GM19397 (cell line): ENCODE results near the gene ABHD13.

Experiments used
- ATAC-seq: cut with Tn5 transposase; IDR thresholded peaks from one replicate; pipeline ENCODE4 v1.9.1; 2021; ENCODE audit warnings: mild to moderate bottlenecking, moderate library complexity; ENCODE audit not compliant: unreplicated experiment

The ABHD13 gene

GRCh38 chr13:108283110-108283509 lies 64.9 kb downstream of the ABHD13 start:
- ATAC-seq: no peak
